GM12878 (cell line): Measurements from ENCODE around the gene DHX32. TPM values are rescaled to one million over a fixed set of nuclear protein-coding genes. Genes with fewer than 3 reads are reported as not detected.

Experiments
- ATAC-seq: fragments of 200-7000 bp; cut with Tn5 transposase; 3 replicates; pipeline ENCODE4 v1.9.1; 2020; ENCODE audit warnings: mild to moderate bottlenecking, moderate library complexity
- BruUV-seq: library from RNA; stranded (reverse); fragments of 400-500 nt; replicated peaks from 2 replicates; lab custom pipeline; 2021; lab: Mats Ljungman, UMichigan
- CTCF ChIA-PET: fragments of 300-600 bp; sonication (Branson Sonifier 250); formaldehyde crosslinking; extraction: SDS; loops from one replicate; lab custom pipeline; 2021; ENCODE audit warnings: inconsistent platforms; lab: Yijun Ruan, JAX
- POLR2A ChIA-PET: fragments of 350-600 bp; formaldehyde crosslinking; extraction: SDS; loops from one replicate; lab custom pipeline; 2021; ENCODE audit warnings: inconsistent platforms; lab: Charles Lee
- RAD21 ChIA-PET: fragments of 300-600 bp; sonication (Branson Sonifier 250); formaldehyde crosslinking; loops from one replicate; lab custom pipeline; 2023; ENCODE audit warnings: antibody characterized with exemption; ENCODE audit not compliant: unreplicated experiment; lab: Charles Lee
- SMC1A ChIA-PET: fragments of 300-600 bp; sonication (Branson Sonifier 250); formaldehyde crosslinking; loops from one replicate; lab custom pipeline; 2023; ENCODE audit not compliant: unreplicated experiment, uncharacterized antibody; lab: Charles Lee
- DNase-seq: peaks from one replicate; pipeline ENCODE4 v3.0.0-alpha.2; 2011; ENCODE audit warnings: low read depth, low spot score
- FAIRE-seq: peaks from 3 replicates; lab custom pipeline; 2011; peaks lifted over from hg19 to GRCh38; lab: Jason Lieb, UNC
- H2AFZ ChIP-seq: 2 replicates; pipeline ENCODE4 v1.6.0; 2011; ENCODE audit warnings: low read depth, low read length, control low read depth; ENCODE audit not compliant: control insufficient read depth
- H3K27ac ChIP-seq: 2 replicates; pipeline ENCODE4 v1.5.1; 2011; ENCODE audit warnings: control low read depth; ENCODE audit not compliant: control insufficient read depth, insufficient read depth
- H3K27me3 ChIP-seq, 2 experiments: replicated peaks in 1 of 2; 2 replicates each; pipeline versions ENCODE4 v1.6.0 to v1.6.1; 2011; ENCODE audit warnings: low read length in 1 of 2; ENCODE audit not compliant: control insufficient read depth in 2 of 2, insufficient read depth in 2 of 2
- H3K36me3 ChIP-seq, 2 experiments: 2 replicates each; pipeline ENCODE4 v1.5.1; 2011; ENCODE audit warnings: low read length in 1 of 2; ENCODE audit not compliant: control insufficient read depth in 2 of 2, insufficient read depth in 2 of 2
- H3K4me1 ChIP-seq: 2 replicates; pipeline ENCODE4 v1.6.1; 2011; ENCODE audit warnings: mild to moderate bottlenecking, low read length, moderate library complexity, mixed read lengths; ENCODE audit not compliant: control insufficient read depth, insufficient read depth
- H3K4me2 ChIP-seq: 2 replicates; pipeline ENCODE4 v1.6.0; 2011; ENCODE audit warnings: control low read depth; ENCODE audit not compliant: control insufficient read depth, insufficient read depth
- H3K4me3 ChIP-seq: fragments of 200-600 bp; sonication (generic); 2 replicates; pipeline ENCODE4 v1.5.1; 2016
- H3K79me2 ChIP-seq: 2 replicates; pipeline ENCODE4 v1.6.0; 2011; ENCODE audit warnings: low read length; ENCODE audit not compliant: control insufficient read depth, insufficient read depth
- H3K9ac ChIP-seq: 2 replicates; pipeline ENCODE4 v1.8.0; 2011; ENCODE audit warnings: low read length, control low read depth, mixed read lengths; ENCODE audit not compliant: control insufficient read depth, insufficient read depth
- H3K9me3 ChIP-seq: replicated peaks from 3 replicates; pipeline ENCODE4 v1.5.1; 2011; ENCODE audit warnings: mild to moderate bottlenecking, low read length; ENCODE audit not compliant: control insufficient read depth, insufficient read depth
- H4K20me1 ChIP-seq: 2 replicates; pipeline ENCODE4 v1.6.0; 2011; ENCODE audit not compliant: control insufficient read depth, insufficient read depth
- CBX5 ChIP-seq: sonication (generic); IDR thresholded peaks from 2 replicates; pipeline ENCODE4 v1.6.1; 2016; ENCODE audit warnings: low read depth, moderate library complexity, mild to moderate bottlenecking, inconsistent platforms
- EED ChIP-seq: sonication (generic); IDR thresholded peaks from 2 replicates; pipeline ENCODE4 v1.6.1; 2016; ENCODE audit warnings: antibody characterized with exemption, low read depth
- MAX ChIP-seq: IDR thresholded peaks from 2 replicates; pipeline ENCODE4 v1.6.1; 2012; ENCODE audit warnings: low read depth, low read length, improper control_type of control experiment
- NFYA ChIP-seq: IDR thresholded peaks from 2 replicates; pipeline ENCODE4 v1.6.1; 2011; ENCODE audit warnings: low read depth, mild to moderate bottlenecking, low read length, improper control_type of control experiment, borderline replicate concordance
- PRDM15 ChIP-seq: fragments of 450-650 bp; formaldehyde crosslinking; IDR thresholded peaks from 2 replicates; pipeline ENCODE4 v1.4.0; 2020; ENCODE audit warnings: mild to moderate bottlenecking, moderate library complexity
- RAD21 ChIP-seq: IDR thresholded peaks from 2 replicates; pipeline ENCODE4 v1.6.1; 2011; ENCODE audit warnings: mild to moderate bottlenecking, low read depth, low read length, moderate library complexity; ENCODE audit not compliant: insufficient read depth
- RFX5 ChIP-seq: IDR thresholded peaks from 2 replicates; pipeline ENCODE4 v1.6.1; 2011; ENCODE audit warnings: low read depth, low read length, improper control_type of control experiment
- SIN3A ChIP-seq: IDR thresholded peaks from 2 replicates; pipeline ENCODE4 v1.6.1; 2012; ENCODE audit warnings: low read depth, low read length, improper control_type of control experiment
- TARDBP ChIP-seq: IDR thresholded peaks from 2 replicates; pipeline ENCODE4 v1.6.1; 2016; ENCODE audit warnings: borderline replicate concordance
- TCF12 ChIP-seq: IDR thresholded peaks from 2 replicates; pipeline ENCODE4 v1.6.1; 2011; ENCODE audit warnings: low read depth, mild to moderate bottlenecking, low read length
- YY1 ChIP-seq: IDR thresholded peaks from 2 replicates; pipeline ENCODE4 v1.6.1; 2011; ENCODE audit warnings: low read depth, mild to moderate bottlenecking, low read length
- ZBTB11 ChIP-seq: fragments of 450-650 bp; formaldehyde crosslinking; IDR thresholded peaks from 2 replicates; pipeline ENCODE4 v1.5.0; 2022; ENCODE audit warnings: mild to moderate bottlenecking, missing genetic modification characterization
- ZNF687 ChIP-seq: fragments of 450-650 bp; IDR thresholded peaks from 2 replicates; pipeline ENCODE4 v1.6.1; 2017; ENCODE audit warnings: mild to moderate bottlenecking, moderate library complexity
- ZSCAN29 ChIP-seq: fragments of 450-650 bp; IDR thresholded peaks from 2 replicates; pipeline ENCODE4 v1.6.1; 2017; ENCODE audit warnings: mild to moderate bottlenecking, moderate library complexity
- WGBS: methylation state at CpG from one replicate; pipeline ENCODE4 v1.1.6; 2016; ENCODE audit warnings: low lambda C conversion rate; ENCODE audit not compliant: insufficient replicate concordance, insufficient coverage; ENCODE audit errors: missing lambda C conversion rate; 5-methylcytosine and 5-hydroxymethylcytosine counted together
- in situ Hi-C: fragments of 300-500 bp; cut with MboI; formaldehyde crosslinking; loops from 9 replicates; pipeline ENCODE4 v1.14.3; 2018; ENCODE audit warnings: mixed read lengths
- intact Hi-C: fragments of 100-400 bp; cut with micrococcal nuclease; formaldehyde crosslinking; loops from one replicate; pipeline ENCODE4 v1.14.2; 2022; ENCODE audit not compliant: unreplicated experiment
- polyA plus RNA-seq, 11 experiments: library from polyadenylated mRNA; depleted of rRNA in 4 of 11; unstranded in 6 of 11; stranded (reverse) in 5 of 11; fragments of >200 nt; fragmentation: Nextera tagmentation in 4 of 11; fragmentation: Illumina TruSeq in 1 of 11; extraction: Ambion mirVana in 4 of 11; extraction: Trizol in 1 of 11; gene quantifications; 1 replicate in 1 of 11; 2 replicates in 10 of 11; pipeline versions ENCODE4 v1.2.1 to v1.2.3, GENCODE V29; 2011 to 2016; ENCODE audit warnings: inconsistent platforms in 2 of 11, missing spikeins in 2 of 11, low read depth in 1 of 11
- total RNA-seq, 4 experiments: library from RNA; depleted of rRNA in 3 of 4; stranded (reverse); fragments of >200 nt in 3 of 4; fragmentation: Illumina TruSeq in 1 of 4; extraction: Trizol in 1 of 4; gene quantifications; 2 replicates each; pipeline versions ENCODE4 v1.2.1 to v1.2.3, GENCODE V29; 2013 to 2021

The DHX32 gene
- total and polyA plus RNA-seq, 10 of the 15 experiments (the other 5 are each of a cell fraction or from before 2014, with no cell fraction given) = 5.4 to 21.0 (median 16.0) TPM

- FAIRE-seq = no peak
- Histone ChIP-seq H3K36me3 (no peaks in the 10 kb centered on the region), H3K4me1 (no peaks in the 10 kb centered on the region), H3K79me2 (no peaks in the 10 kb centered on the region), H3K9me3 (no peaks in the 10 kb centered on the region; the same call in 2 of the 3 replicates), H4K20me1 (no peaks in the 10 kb centered on the region), H3K9ac (no peak overlapping the region), H3K4me3 (no peak overlapping the region), H3K4me2 (no peak overlapping the region), H3K27ac (no peak overlapping the region), H3K27me3 (no peaks in the 10 kb centered on the region), H2AFZ (no peak overlapping the region)
- 39% methylated on average over 3 of the region's 3 CpGs for WGBS
- ChIA-PET POLR2A (no interaction called here), SMC1A (interaction anchor here (1.8 to 2.6 kb wide), 2 partner anchors 12 to 15 kb away, joined by 5 to 9 read pairs; no protein-coding TSS in a partner anchor), RAD21 (interaction anchor here (1.4 kb wide), 1 partner anchor 14 kb away, joined by 4 read pairs; no protein-coding TSS in a partner anchor), CTCF (interaction anchor here (1.5 kb wide), 1 partner anchor 15 kb away, joined by 6 read pairs; no protein-coding TSS in a partner anchor)
- DNase-seq = no peak
- in situ Hi-C loops = no loop called here
- BruUV-seq = no TSS peak
- intact Hi-C loops = no loop called here
- no peak for ATAC-seq
- TF ChIP-seq TARDBP (no peak), ZBTB11 (CRISPR knock-in tag) (no peak), MAX (no peak), RAD21 (no peak), EED (no peak), NFYA (no peak), ZNF687 (no peak), SIN3A (no peak), ZSCAN29 (no peak), TCF12 (no peak), PRDM15 (no peak), YY1 (no peak), RFX5 (no peak), CBX5 (no peak)
Observed at GRCh38 chr10:125883211-125883610, 2.1 kb upstream of the DHX32 start.
